HG03460 (cell line): Measurements from ENCODE around the gene CYP2R1.

ENCODE experiments used
- ATAC-seq: cut with Tn5 transposase; IDR thresholded peaks from one replicate; pipeline ENCODE4 v1.9.1; 2021; ENCODE audit not compliant: unreplicated experiment

CYP2R1 gene

DNA sequence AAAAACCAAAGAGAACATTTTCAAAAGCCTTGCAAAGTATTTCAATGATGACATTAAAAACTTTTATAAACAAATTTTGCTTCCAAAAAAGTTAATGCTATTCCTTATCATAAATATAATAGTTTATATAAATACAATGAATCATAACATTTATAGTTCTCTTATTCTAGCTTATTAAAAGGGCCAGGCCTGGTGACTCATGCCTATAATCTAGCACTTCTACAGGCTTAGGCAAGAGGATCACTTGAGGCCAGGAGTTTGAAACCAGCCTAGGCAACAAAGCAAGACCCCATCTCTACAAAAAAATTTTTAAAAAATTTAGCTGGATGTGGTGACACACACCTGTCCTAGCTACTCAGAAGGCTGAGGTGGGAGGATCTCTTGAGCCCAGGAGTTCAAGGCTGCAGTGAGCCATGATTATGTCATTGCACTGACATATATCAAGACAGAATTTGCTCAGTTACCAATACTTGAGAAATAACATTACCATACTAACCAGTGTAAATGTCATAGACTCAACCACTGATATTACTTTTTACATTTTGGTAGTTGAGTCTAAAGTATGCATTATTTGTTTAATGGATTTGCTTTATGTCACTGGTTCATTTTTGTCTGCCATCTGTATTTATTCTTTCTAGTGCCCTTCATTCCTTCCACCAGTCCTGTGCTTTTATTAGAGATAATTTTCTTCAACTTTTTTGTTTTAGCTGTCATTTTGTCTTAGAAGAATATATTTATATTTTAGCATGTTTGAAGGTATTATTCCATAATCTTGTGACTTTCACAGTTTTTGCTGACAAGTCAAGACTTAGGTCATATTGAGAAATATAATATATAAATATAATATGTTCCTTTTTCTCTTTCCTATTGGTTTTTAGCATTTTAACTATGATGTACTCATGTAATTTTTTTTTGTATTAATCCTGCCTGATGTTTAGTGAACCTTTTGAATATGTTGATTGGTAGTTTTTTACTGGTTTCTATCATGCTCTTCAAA is 56.2 kb downstream of the CYP2R1 start:
- no peak for ATAC-seq
